SK-N-SH treated with all-trans-retinoic acid at 6 μM for 48 hours (cell line): ENCODE measurements around the gene STARD10.

ENCODE experiments used
- ATAC-seq: fragments of 200-7000 bp; cut with Tn5 transposase; 3 replicates; pipeline ENCODE4 v1.9.1; 2020; ENCODE audit warnings: mild to moderate bottlenecking, moderate library complexity
- ARNTL ChIP-seq: fragments of 450-650 bp; formaldehyde crosslinking; IDR thresholded peaks from 2 replicates; pipeline ENCODE4 v1.5.0; 2020; ENCODE audit warnings: low read depth, mild to moderate bottlenecking, moderate library complexity, borderline replicate concordance
- BACH2 ChIP-seq: fragments of 250-450 bp; sonication (Bioruptor Pico); IDR thresholded peaks from 2 replicates; pipeline ENCODE4 v1.9.0; 2021; ENCODE audit warnings: mild to moderate bottlenecking, borderline replicate concordance
- CREB5 ChIP-seq: fragments of 250-450 bp; sonication (Bioruptor Pico); IDR thresholded peaks from 2 replicates; pipeline ENCODE4 v1.5.1; 2020; ENCODE audit warnings: low read depth, mild to moderate bottlenecking, moderate library complexity
- CSDC2 ChIP-seq: fragments of 250-450 bp; sonication (Bioruptor Pico); IDR thresholded peaks from 2 replicates; pipeline ENCODE4 v1.5.0; 2020; ENCODE audit warnings: mild to moderate bottlenecking, moderate library complexity
- CSRNP3 ChIP-seq: fragments of 250-450 bp; sonication (Bioruptor Pico); IDR thresholded peaks from 2 replicates; pipeline ENCODE4 v1.5.1; 2021; ENCODE audit warnings: mild to moderate bottlenecking, moderate library complexity
- ESRRG ChIP-seq: fragments of 250-450 bp; sonication (Bioruptor Pico); IDR thresholded peaks from 2 replicates; pipeline ENCODE4 v1.6.1; 2021; ENCODE audit warnings: mild to moderate bottlenecking
- GLIS3 ChIP-seq: fragments of 250-450 bp; sonication (Bioruptor Pico); IDR thresholded peaks from 2 replicates; pipeline ENCODE4 v1.5.0; 2020; ENCODE audit warnings: mild to moderate bottlenecking, moderate library complexity
- ISL1 ChIP-seq: fragments of 250-450 bp; sonication (Bioruptor Pico); IDR thresholded peaks from 2 replicates; pipeline ENCODE4 v2.1.2; 2022; ENCODE audit warnings: mild to moderate bottlenecking, moderate library complexity
- OSR1 ChIP-seq: fragments of 250-450 bp; sonication (Bioruptor Pico); IDR thresholded peaks from 2 replicates; pipeline ENCODE4 v1.8.0; 2022; ENCODE audit warnings: moderate library complexity, mild to moderate bottlenecking, inconsistent platforms
- PATZ1 ChIP-seq: fragments of 250-450 bp; sonication (Bioruptor Pico); IDR thresholded peaks from 2 replicates; pipeline ENCODE4 v1.8.0; 2020; ENCODE audit warnings: mild to moderate bottlenecking, moderate library complexity, borderline replicate concordance
- POU6F1 ChIP-seq: fragments of 250-450 bp; sonication (Bioruptor Pico); IDR thresholded peaks from 2 replicates; pipeline ENCODE4 v1.8.0; 2021; ENCODE audit warnings: low read depth, mild to moderate bottlenecking, moderate library complexity, borderline replicate concordance
- PPARA ChIP-seq: fragments of 250-450 bp; sonication (Bioruptor Pico); IDR thresholded peaks from 2 replicates; pipeline ENCODE4 v1.5.0; 2020; ENCODE audit warnings: mild to moderate bottlenecking, borderline replicate concordance
- RARB ChIP-seq: fragments of 250-450 bp; sonication (Bioruptor Pico); IDR thresholded peaks from 2 replicates; pipeline ENCODE4 v1.8.0; 2021; ENCODE audit warnings: mild to moderate bottlenecking, moderate library complexity
- SNAI2 ChIP-seq: fragments of 250-450 bp; sonication (Bioruptor Pico); IDR thresholded peaks from 2 replicates; pipeline ENCODE4 v1.5.0; 2020; ENCODE audit warnings: mild to moderate bottlenecking, moderate library complexity
- TCF4 ChIP-seq: fragments of 250-450 bp; sonication (Bioruptor Pico); IDR thresholded peaks from 2 replicates; pipeline ENCODE4 v1.8.0; 2021; ENCODE audit warnings: mild to moderate bottlenecking, moderate library complexity, borderline replicate concordance
- TOX ChIP-seq: fragments of 250-450 bp; sonication (Bioruptor Pico); IDR thresholded peaks from 2 replicates; pipeline ENCODE4 v1.8.0; 2021; ENCODE audit warnings: mild to moderate bottlenecking, moderate library complexity, borderline replicate concordance
- TSHZ2 ChIP-seq: fragments of 250-450 bp; sonication (Bioruptor Pico); IDR thresholded peaks from 2 replicates; pipeline ENCODE4 v1.5.0; 2020; ENCODE audit warnings: mild to moderate bottlenecking, moderate library complexity
- ZC3H10 ChIP-seq: fragments of 250-450 bp; sonication (Bioruptor Pico); IDR thresholded peaks from 2 replicates; pipeline ENCODE4 v1.5.1; 2021; ENCODE audit warnings: mild to moderate bottlenecking, moderate library complexity
- ZFP3 ChIP-seq: fragments of 250-450 bp; sonication (Bioruptor Pico); IDR thresholded peaks from 2 replicates; pipeline ENCODE4 v1.5.0; 2020; ENCODE audit warnings: mild to moderate bottlenecking, moderate library complexity
- ZFP30 ChIP-seq: fragments of 450-650 bp; formaldehyde crosslinking; IDR thresholded peaks from 2 replicates; pipeline ENCODE4 v1.5.0; 2022; ENCODE audit warnings: mild to moderate bottlenecking, moderate library complexity
- ZNF565 ChIP-seq: fragments of 450-650 bp; formaldehyde crosslinking; conservative IDR thresholded peaks from 2 replicates; pipeline ENCODE4 v1.5.0; 2020; ENCODE audit warnings: low read depth, mild to moderate bottlenecking, moderate library complexity
- ZNF8 ChIP-seq: fragments of 450-650 bp; formaldehyde crosslinking; IDR thresholded peaks from 2 replicates; pipeline ENCODE4 v1.5.0; 2020; ENCODE audit warnings: mild to moderate bottlenecking, moderate library complexity

STARD10 gene

GRCh38 chr11:72777755-72778278 is 16.0 kb downstream of the STARD10 start:
- no peak for TF ChIP-seq BACH2 (CRISPR knock-in tag)
- no peak for TF ChIP-seq ARNTL (CRISPR knock-in tag)
- TF ChIP-seq ZFP3 (CRISPR knock-in tag), result no peak
- no peak for TF ChIP-seq SNAI2
- TF ChIP-seq RARB (CRISPR knock-in tag), result no peak
- no peak for TF ChIP-seq PPARA
- no peak for TF ChIP-seq ZNF8
- no peak for TF ChIP-seq TOX (CRISPR knock-in tag)
- TF ChIP-seq CSDC2, result no peak
- TF ChIP-seq OSR1 (CRISPR knock-in tag), result no peak
- TF ChIP-seq, all 23 proteins: peak for 0
- no peak for ATAC-seq

GRCh38 chr11:72776844-72777754 is 16.7 kb downstream of the STARD10 start:
- ATAC-seq, result no peak
- no peak for TF ChIP-seq CSRNP3
- no peak for TF ChIP-seq ESRRG (CRISPR knock-in tag)
- no peak for TF ChIP-seq ZNF565
- no peak for TF ChIP-seq TSHZ2
- TF ChIP-seq POU6F1 (CRISPR knock-in tag), result no peak
- no peak for TF ChIP-seq OSR1 (CRISPR knock-in tag)
- no peak for TF ChIP-seq CREB5 (CRISPR knock-in tag)

- no peak for ATAC-seq
- TF ChIP-seq ZNF565 (no peak), ZNF8 (no peak), POU6F1 (CRISPR knock-in tag) (no peak), ZFP30 (CRISPR knock-in tag) (no peak), ZFP3 (CRISPR knock-in tag) (no peak), TCF4 (CRISPR knock-in tag) (no peak), ISL1 (no peak), GLIS3 (CRISPR knock-in tag) (no peak), ESRRG (CRISPR knock-in tag) (no peak), OSR1 (CRISPR knock-in tag) (no peak), RARB (CRISPR knock-in tag) (no peak), PATZ1 (CRISPR knock-in tag) (no peak), SNAI2 (no peak), ZC3H10 (CRISPR knock-in tag) (no peak)
Observed at GRCh38 chr11:72776117-72776843, 17.6 kb downstream of the STARD10 start.
